ENCODE results near the gene HYI.
"Not testable (repeated sequence)": the region's sequence is repeated elsewhere in the genome, so short reads cannot be mapped to it uniquely, and the experiment has no call there.

The HYI gene

DNA sequence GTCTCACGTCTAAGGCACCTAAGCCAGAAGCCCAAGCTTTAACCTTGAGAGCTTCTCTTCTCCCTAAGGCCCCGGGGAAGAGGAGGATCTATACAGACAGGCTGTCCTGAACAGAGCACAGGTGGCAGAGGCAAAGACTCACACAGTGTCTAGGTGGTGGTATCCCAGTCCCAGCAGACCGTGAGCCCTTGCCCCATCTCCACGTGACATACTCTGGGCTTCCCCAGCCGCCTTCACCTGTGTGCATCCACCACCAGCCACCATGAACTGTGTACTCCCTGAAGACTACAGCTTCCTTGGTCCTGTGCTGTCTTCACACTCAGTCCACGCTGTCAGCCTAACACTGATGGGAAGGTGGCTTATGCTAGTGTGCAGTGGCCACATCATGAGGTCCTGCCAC, 32.3 kb downstream of the HYI start:
- Histone ChIP-seq H3K4me3 (ENCODE audit: low read length in 2 of 2) (no peak overlapping the region), H3K9ac (ENCODE audit: low read depth in 1 of 2, low read length in 2 of 2) (no peak overlapping the region), H3K36me3 (ENCODE audit: control insufficient read depth in 2 of 2, insufficient read depth in 2 of 2, low read length in 2 of 2) (peaks cover 89 to 93% of the 10 kb centered on the region in 2 donors), H3K27ac (ENCODE audit: low read depth in 2 of 2, low read length in 2 of 2) (no peak overlapping the region), H3K9me3 (ENCODE audit: control insufficient read depth in 2 of 2, low read length in 2 of 2) (peaks cover 0 to 2% of the 10 kb centered on the region in 2 donors), H3K4me1 (ENCODE audit: control insufficient read depth in 2 of 2, insufficient read depth in 2 of 2, low read length in 2 of 2) (peaks cover 0 to 3% of the 10 kb centered on the region in 2 donors), H3K27me3 (ENCODE audit: control insufficient read depth in 2 of 2, insufficient read depth in 2 of 2, low read length in 2 of 2) (no peaks in the 10 kb centered on the region)

DNA sequence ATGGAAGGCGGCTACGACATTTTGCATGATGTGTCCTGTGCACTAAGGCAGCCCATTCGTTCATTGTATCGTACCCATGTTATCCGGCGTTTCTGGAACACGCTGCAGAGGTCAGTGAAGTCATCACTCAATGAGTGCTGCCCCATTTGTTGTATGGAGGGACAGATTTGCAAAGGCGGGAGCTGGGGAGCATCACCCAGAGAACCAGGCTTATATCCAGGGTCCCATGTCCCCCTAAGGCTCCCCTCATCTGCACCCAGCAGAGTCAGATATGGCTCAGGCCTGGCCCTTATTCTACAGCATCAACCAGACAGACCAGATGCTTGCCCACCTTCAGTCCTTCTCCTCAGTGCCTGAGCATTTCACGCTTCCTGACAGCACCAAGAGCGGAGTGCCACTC, 32.9 kb downstream of the HYI start:
- Histone ChIP-seq H3K9me3 (ENCODE audit: control insufficient read depth in 2 of 2, low read length in 2 of 2) (peaks cover 0 to 2% of the 10 kb centered on the region in 2 donors), H3K36me3 (ENCODE audit: control insufficient read depth in 2 of 2, insufficient read depth in 2 of 2, low read length in 2 of 2) (peaks cover 89 to 93% of the 10 kb centered on the region in 2 donors), H3K27ac (ENCODE audit: low read depth in 2 of 2, low read length in 2 of 2) (no peak overlapping the region), H3K4me1 (ENCODE audit: control insufficient read depth in 2 of 2, insufficient read depth in 2 of 2, low read length in 2 of 2) (peaks cover 0 to 3% of the 10 kb centered on the region in 2 donors), H3K27me3 (ENCODE audit: control insufficient read depth in 2 of 2, insufficient read depth in 2 of 2, low read length in 2 of 2) (no peaks in the 10 kb centered on the region), H3K9ac (ENCODE audit: low read depth in 1 of 2, low read length in 2 of 2) (no peak overlapping the region), H3K4me3 (ENCODE audit: low read length in 2 of 2) (no peak overlapping the region)

DNA sequence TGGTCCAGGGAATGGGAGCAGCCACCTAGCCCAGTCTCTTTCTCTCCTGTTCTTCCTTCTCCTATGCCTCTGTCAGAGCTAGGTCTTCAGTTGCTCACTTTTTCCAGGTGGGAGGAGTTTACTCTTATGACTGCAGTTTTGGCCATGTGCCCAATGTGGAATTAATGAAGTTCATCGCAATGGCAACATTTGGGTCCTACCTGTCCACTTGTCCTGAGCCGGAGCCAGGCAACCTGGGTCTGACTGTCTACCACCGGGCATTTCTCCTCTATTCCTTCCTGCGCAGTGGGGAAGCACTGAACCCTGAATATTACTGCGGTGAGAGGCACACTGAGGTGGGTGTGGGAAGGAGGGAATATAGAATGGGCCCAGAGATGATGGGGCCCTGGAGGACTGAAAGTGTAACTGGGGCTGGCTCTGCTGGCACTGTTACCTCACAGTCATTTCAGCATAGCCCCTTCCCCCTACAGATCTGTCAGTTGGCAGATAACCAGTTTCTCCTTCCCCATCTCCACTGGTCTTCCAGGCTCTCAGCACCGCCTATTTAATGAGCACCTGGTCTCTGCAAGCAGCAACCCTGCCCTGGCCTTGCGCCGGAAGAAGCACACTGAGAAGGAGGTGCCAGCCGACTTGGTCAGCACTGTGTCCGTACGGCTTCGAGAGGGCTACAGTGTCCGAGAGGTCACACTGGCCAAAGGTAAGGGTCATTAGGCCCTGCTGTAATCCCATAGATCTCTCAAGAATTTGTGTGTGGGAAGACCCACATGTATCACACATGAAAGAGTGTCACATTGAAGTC, 33.9 kb downstream of the HYI start:
- H3K4me1 ChIP-seq (ENCODE audit: control insufficient read depth in 2 of 2, insufficient read depth in 2 of 2, low read length in 2 of 2): peaks cover 0 to 3% of the 10 kb centered on the region in 2 donors
- H3K4me3 ChIP-seq (ENCODE audit: low read length in 2 of 2): no peak overlapping the region
- no peak overlapping the region for H3K9ac ChIP-seq (ENCODE audit: low read depth in 1 of 2, low read length in 2 of 2)
- no peak overlapping the region for H3K27ac ChIP-seq (ENCODE audit: low read depth in 2 of 2, low read length in 2 of 2)
- no peaks in the 10 kb centered on the region for H3K27me3 ChIP-seq (ENCODE audit: control insufficient read depth in 2 of 2, insufficient read depth in 2 of 2, low read length in 2 of 2)
- peaks cover 0 to 2% of the 10 kb centered on the region in 2 donors for H3K9me3 ChIP-seq (ENCODE audit: control insufficient read depth in 2 of 2, low read length in 2 of 2)
- peaks cover 82 to 91% of the 10 kb centered on the region in 2 donors for H3K36me3 ChIP-seq (ENCODE audit: control insufficient read depth in 2 of 2, insufficient read depth in 2 of 2, low read length in 2 of 2)

DNA sequence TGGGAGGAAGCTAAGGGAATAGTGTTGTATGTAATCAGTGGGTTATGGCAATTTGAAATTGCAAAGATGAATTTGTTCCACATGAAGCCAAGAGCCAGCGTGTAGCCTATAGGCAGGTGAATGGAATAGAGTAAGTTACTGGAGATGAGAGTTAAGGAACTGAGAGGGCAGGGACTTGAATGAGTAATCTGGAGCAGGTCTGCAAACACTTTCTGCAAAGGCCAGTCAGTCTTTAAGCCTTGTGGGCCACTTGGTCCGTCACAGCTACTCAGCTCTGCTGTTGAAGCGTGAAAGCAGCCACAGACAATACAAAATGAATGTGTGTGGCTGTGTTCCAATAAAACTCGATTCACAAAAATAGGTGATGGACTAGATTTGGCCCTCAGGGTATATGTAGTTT, 34.9 kb downstream of the HYI start:
- peaks cover 0 to 3% of the 10 kb centered on the region in 2 donors for H3K4me1 ChIP-seq (ENCODE audit: control insufficient read depth in 2 of 2, insufficient read depth in 2 of 2, low read length in 2 of 2)
- no peak overlapping the region for H3K9ac ChIP-seq (ENCODE audit: low read depth in 1 of 2, low read length in 2 of 2)
- no peaks in the 10 kb centered on the region for H3K27me3 ChIP-seq (ENCODE audit: control insufficient read depth in 2 of 2, insufficient read depth in 2 of 2, low read length in 2 of 2)
- H3K27ac ChIP-seq (ENCODE audit: low read depth in 2 of 2, low read length in 2 of 2): no peak overlapping the region
- H3K36me3 ChIP-seq (ENCODE audit: control insufficient read depth in 2 of 2, insufficient read depth in 2 of 2, low read length in 2 of 2): peaks cover 72 to 81% of the 10 kb centered on the region in 2 donors
- no peak overlapping the region for H3K4me3 ChIP-seq (ENCODE audit: low read length in 2 of 2)
- peaks cover 0 to 2% of the 10 kb centered on the region in 2 donors for H3K9me3 ChIP-seq (ENCODE audit: control insufficient read depth in 2 of 2, low read length in 2 of 2)

- Histone ChIP-seq H3K4me3 (ENCODE audit: low read length in 2 of 2) (no peak overlapping the region), H3K36me3 (ENCODE audit: control insufficient read depth in 2 of 2, insufficient read depth in 2 of 2, low read length in 2 of 2) (peaks cover 49 to 64% of the 10 kb centered on the region in 2 donors), H3K4me1 (ENCODE audit: control insufficient read depth in 2 of 2, insufficient read depth in 2 of 2, low read length in 2 of 2) (no peaks in the 10 kb centered on the region), H3K9ac (ENCODE audit: low read depth in 1 of 2, low read length in 2 of 2) (no peak overlapping the region), H3K27me3 (ENCODE audit: control insufficient read depth in 2 of 2, insufficient read depth in 2 of 2, low read length in 2 of 2) (no peaks in the 10 kb centered on the region), H3K9me3 (ENCODE audit: control insufficient read depth in 2 of 2, low read length in 2 of 2) (no peaks in the 10 kb centered on the region), H3K27ac (ENCODE audit: low read depth in 2 of 2, low read length in 2 of 2) (no peak overlapping the region)
These were observed 37.8 kb downstream of the HYI start for GRCh38 chr1:43415901-43416300.

GRCh38 chr1:43414634-43415223, 39.0 kb downstream of the HYI start:
- peaks cover 38 to 53% of the 10 kb centered on the region in 2 donors for H3K36me3 ChIP-seq (ENCODE audit: control insufficient read depth in 2 of 2, insufficient read depth in 2 of 2, low read length in 2 of 2)
- no peak overlapping the region for H3K9ac ChIP-seq (ENCODE audit: low read depth in 1 of 2, low read length in 2 of 2)
- H3K27ac ChIP-seq (ENCODE audit: low read depth in 2 of 2, low read length in 2 of 2): no peak overlapping the region
- no peaks in the 10 kb centered on the region for H3K4me1 ChIP-seq (ENCODE audit: control insufficient read depth in 2 of 2, insufficient read depth in 2 of 2, low read length in 2 of 2)
- no peak overlapping the region for H3K4me3 ChIP-seq (ENCODE audit: low read length in 2 of 2)
- no peaks in the 10 kb centered on the region for H3K27me3 ChIP-seq (ENCODE audit: control insufficient read depth in 2 of 2, insufficient read depth in 2 of 2, low read length in 2 of 2)
- no peaks in the 10 kb centered on the region for H3K9me3 ChIP-seq (ENCODE audit: control insufficient read depth in 2 of 2, low read length in 2 of 2)

DNA sequence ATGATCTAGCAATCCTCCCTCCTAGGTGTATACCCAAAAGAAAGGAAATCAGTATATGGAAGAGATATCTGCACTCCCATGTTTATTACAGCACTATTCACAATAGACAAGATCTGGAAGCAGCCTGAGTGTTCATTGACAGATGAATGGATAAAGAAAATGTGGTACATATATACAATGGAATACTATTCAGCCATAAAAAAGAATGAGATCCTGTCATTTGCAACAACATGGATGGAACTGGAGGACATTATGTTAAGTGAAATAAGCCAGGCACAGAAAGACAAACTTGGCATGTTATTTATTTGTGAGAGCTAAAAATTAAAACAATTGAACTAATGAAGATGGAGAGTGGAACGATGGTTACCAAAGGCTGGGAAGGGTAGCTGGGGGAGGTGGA, 40.3 kb downstream of the HYI start:
- not testable (repeated sequence) for H3K9me3 ChIP-seq (ENCODE audit: control insufficient read depth in 2 of 2, low read length in 2 of 2); H3K27me3 ChIP-seq (ENCODE audit: control insufficient read depth in 2 of 2, insufficient read depth in 2 of 2, low read length in 2 of 2); H3K4me1 ChIP-seq (ENCODE audit: control insufficient read depth in 2 of 2, insufficient read depth in 2 of 2, low read length in 2 of 2); H3K9ac ChIP-seq (ENCODE audit: low read depth in 1 of 2, low read length in 2 of 2); H3K27ac ChIP-seq (ENCODE audit: low read depth in 2 of 2, low read length in 2 of 2); H3K4me3 ChIP-seq (ENCODE audit: low read length in 2 of 2)
- peaks cover 29 to 48% of the 10 kb centered on the region in 2 donors for H3K36me3 ChIP-seq (ENCODE audit: control insufficient read depth in 2 of 2, insufficient read depth in 2 of 2, low read length in 2 of 2)

- peaks cover 1 to 3% of the 10 kb centered on the region in 2 donors for H3K4me1 ChIP-seq (ENCODE audit: control insufficient read depth in 2 of 2, insufficient read depth in 2 of 2, low read length in 2 of 2)
- H3K27ac ChIP-seq (ENCODE audit: low read depth in 2 of 2, low read length in 2 of 2): no peak overlapping the region
- H3K9me3 ChIP-seq (ENCODE audit: control insufficient read depth in 2 of 2, low read length in 2 of 2): no peaks in the 10 kb centered on the region
- no peak overlapping the region for H3K4me3 ChIP-seq (ENCODE audit: low read length in 2 of 2)
- H3K9ac ChIP-seq (ENCODE audit: low read depth in 1 of 2, low read length in 2 of 2): no peak overlapping the region
- peaks cover 14 to 34% of the 10 kb centered on the region in 2 donors for H3K36me3 ChIP-seq (ENCODE audit: control insufficient read depth in 2 of 2, insufficient read depth in 2 of 2, low read length in 2 of 2)
- H3K27me3 ChIP-seq (ENCODE audit: control insufficient read depth in 2 of 2, insufficient read depth in 2 of 2, low read length in 2 of 2): no peaks in the 10 kb centered on the region
These were observed 43.2 kb downstream of the HYI start for GRCh38 chr1:43410571-43410970.

DNA sequence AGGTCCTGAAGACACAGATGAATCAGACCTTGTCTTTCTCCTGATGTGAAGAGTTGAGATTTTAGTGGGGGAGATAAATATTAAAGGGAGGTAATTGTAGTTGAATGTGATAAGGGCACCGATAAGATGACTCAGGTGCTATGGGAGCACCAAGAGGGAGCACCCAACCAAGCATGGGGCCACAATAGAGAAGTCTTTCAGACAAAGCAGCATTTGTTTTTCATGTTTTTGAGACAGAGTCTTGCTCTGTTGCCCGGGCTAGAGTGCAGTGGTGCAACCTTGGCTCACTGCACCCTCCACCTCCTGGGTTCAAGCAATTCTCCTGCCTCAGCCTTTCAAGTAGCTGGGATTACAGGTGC, 47.9 kb downstream of the HYI start:
- peaks cover 32 to 43% of the 10 kb centered on the region in 2 donors for H3K36me3 ChIP-seq (ENCODE audit: control insufficient read depth in 2 of 2, insufficient read depth in 2 of 2, low read length in 2 of 2)
- H3K9me3 ChIP-seq (ENCODE audit: control insufficient read depth in 2 of 2, low read length in 2 of 2): no peaks in the 10 kb centered on the region
- no peaks in the 10 kb centered on the region for H3K27me3 ChIP-seq (ENCODE audit: control insufficient read depth in 2 of 2, insufficient read depth in 2 of 2, low read length in 2 of 2)
- no peak overlapping the region for H3K4me3 ChIP-seq (ENCODE audit: low read length in 2 of 2)
- H3K27ac ChIP-seq (ENCODE audit: low read depth in 2 of 2, low read length in 2 of 2): peak overlapping the region in 1 of 2 donors; percentile 58
- peaks cover 5 to 8% of the 10 kb centered on the region in 2 donors for H3K4me1 ChIP-seq (ENCODE audit: control insufficient read depth in 2 of 2, insufficient read depth in 2 of 2, low read length in 2 of 2)
- H3K9ac ChIP-seq (ENCODE audit: low read depth in 1 of 2, low read length in 2 of 2): no peak overlapping the region

- Histone ChIP-seq H3K27me3 (ENCODE audit: control insufficient read depth in 2 of 2, insufficient read depth in 2 of 2, low read length in 2 of 2) (no peaks in the 10 kb centered on the region), H3K9me3 (ENCODE audit: control insufficient read depth in 2 of 2, low read length in 2 of 2) (no peaks in the 10 kb centered on the region), H3K4me1 (ENCODE audit: control insufficient read depth in 2 of 2, insufficient read depth in 2 of 2, low read length in 2 of 2) (peaks cover 5 to 8% of the 10 kb centered on the region in 2 donors), H3K4me3 (ENCODE audit: low read length in 2 of 2) (no peak overlapping the region), H3K9ac (ENCODE audit: low read depth in 1 of 2, low read length in 2 of 2) (no peak overlapping the region), H3K36me3 (ENCODE audit: control insufficient read depth in 2 of 2, insufficient read depth in 2 of 2, low read length in 2 of 2) (peaks cover 32 to 43% of the 10 kb centered on the region in 2 donors), H3K27ac (ENCODE audit: low read depth in 2 of 2, low read length in 2 of 2) (peak overlapping the region in 1 of 2 donors; percentile 58)
These were observed 48.4 kb downstream of the HYI start for GRCh38 chr1:43405219-43405875.

Data from mucosa of rectum (tissue), 2 donors.